ENCODE measurements around the gene SLC13A3. TPM values are rescaled to one million over a fixed set of nuclear protein-coding genes. Genes with fewer than 3 reads are reported as not detected.

Gene SLC13A3
- total RNA-seq, 3 donors from 2014 or later (not counting 1 experiment from before 2014, with no cell fraction given): 0.63 TPM; not detected in 1

DNA sequence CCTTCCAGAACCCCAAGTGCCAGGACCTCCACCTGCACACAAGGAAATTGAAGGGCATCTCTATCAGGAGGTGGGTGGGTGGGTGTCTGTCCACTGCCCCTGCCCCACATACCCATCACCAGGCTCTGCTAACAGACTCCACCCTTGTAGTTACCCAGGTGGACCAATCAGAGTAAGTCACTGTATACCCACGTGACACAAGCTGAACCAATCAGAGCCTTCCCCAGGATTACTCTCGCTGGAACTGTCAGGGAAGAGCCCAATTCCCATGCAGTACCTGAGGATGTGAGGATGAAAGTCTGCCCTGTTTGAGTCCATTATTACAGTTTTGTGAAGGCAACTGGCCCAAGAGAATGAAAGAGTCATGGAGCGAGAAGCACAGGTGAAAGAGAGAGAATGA, 105.0 kb downstream of the SLC13A3 start:
- Mint-ChIP-seq H3K4me3 (no peak overlapping the region), H3K36me3 (no peaks in the 10 kb centered on the region), H3K4me1 (peaks cover 12 to 14% of the 10 kb centered on the region in 2 donors), H3K27ac (no peak overlapping the region), H3K9me3 (no peaks in the 10 kb centered on the region), H3K27me3 (ENCODE audit: low read depth in 2 of 2) (no peaks in the 10 kb centered on the region)
- no peak overlapping the region for H3K4me3 ChIP-seq (ENCODE audit: low read length)
- no peak overlapping the region for H3K27ac ChIP-seq (ENCODE audit: low read length)
- no peak for DNase-seq
- H3K36me3 ChIP-seq (ENCODE audit: control insufficient read depth, insufficient read depth, low read length): no peaks in the 10 kb centered on the region
- TF ChIP-seq, protein P1, sequence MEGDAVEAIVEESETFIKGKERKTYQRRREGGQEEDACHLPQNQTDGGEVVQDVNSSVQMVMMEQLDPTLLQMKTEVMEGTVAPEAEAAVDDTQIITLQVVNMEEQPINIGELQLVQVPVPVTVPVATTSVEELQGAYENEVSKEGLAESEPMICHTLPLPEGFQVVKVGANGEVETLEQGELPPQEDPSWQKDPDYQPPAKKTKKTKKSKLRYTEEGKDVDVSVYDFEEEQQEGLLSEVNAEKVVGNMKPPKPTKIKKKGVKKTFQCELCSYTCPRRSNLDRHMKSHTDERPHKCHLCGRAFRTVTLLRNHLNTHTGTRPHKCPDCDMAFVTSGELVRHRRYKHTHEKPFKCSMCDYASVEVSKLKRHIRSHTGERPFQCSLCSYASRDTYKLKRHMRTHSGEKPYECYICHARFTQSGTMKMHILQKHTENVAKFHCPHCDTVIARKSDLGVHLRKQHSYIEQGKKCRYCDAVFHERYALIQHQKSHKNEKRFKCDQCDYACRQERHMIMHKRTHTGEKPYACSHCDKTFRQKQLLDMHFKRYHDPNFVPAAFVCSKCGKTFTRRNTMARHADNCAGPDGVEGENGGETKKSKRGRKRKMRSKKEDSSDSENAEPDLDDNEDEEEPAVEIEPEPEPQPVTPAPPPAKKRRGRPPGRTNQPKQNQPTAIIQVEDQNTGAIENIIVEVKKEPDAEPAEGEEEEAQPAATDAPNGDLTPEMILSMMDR (IDR thresholded peaks at IDR 0.05): no peak
- H3K27me3 ChIP-seq (ENCODE audit: control insufficient read depth, insufficient read depth, low read length): no peaks in the 10 kb centered on the region
- intact Hi-C loops (cut with micrococcal nuclease): no loop called here
- H3K9me3 ChIP-seq (ENCODE audit: control insufficient read depth, insufficient read depth, low read length): no peaks in the 10 kb centered on the region
- 87% methylated on average over 3 of the region's 3 CpGs for WGBS (ENCODE audit: insufficient coverage)
- no peak for ATAC-seq
- H3K4me1 ChIP-seq (ENCODE audit: control insufficient read depth, insufficient read depth, low read length): peaks cover 32% of the 10 kb centered on the region

DNA sequence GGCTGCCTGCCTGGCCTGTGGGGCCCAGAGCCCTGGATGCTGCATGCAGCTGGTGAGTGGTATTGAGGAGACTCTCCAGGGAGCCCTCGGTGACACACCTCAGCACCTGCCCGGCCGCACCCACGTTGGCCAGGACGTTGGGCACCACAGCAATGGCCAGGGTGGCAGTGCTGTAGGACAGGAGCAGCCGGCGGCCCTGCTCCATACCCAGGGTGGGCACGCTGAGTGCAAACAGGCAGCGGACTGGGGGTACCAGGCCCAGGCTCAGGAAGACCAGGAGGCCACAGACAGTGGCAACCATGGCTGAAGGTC, 105.5 kb downstream of the SLC13A3 start:
- Histone ChIP-seq H3K9me3 (ENCODE audit: control insufficient read depth, insufficient read depth, low read length) (no peaks in the 10 kb centered on the region), H3K4me1 (ENCODE audit: control insufficient read depth, insufficient read depth, low read length) (peaks cover 30% of the 10 kb centered on the region), H3K27ac (ENCODE audit: low read length) (no peak overlapping the region), H3K4me3 (ENCODE audit: low read length) (no peak overlapping the region), H3K27me3 (ENCODE audit: control insufficient read depth, insufficient read depth, low read length) (no peaks in the 10 kb centered on the region), H3K36me3 (ENCODE audit: control insufficient read depth, insufficient read depth, low read length) (no peaks in the 10 kb centered on the region)
- ATAC-seq (no peak), DNase-seq (no peak)
- Mint-ChIP-seq H3K27ac (no peak overlapping the region), H3K9me3 (no peaks in the 10 kb centered on the region), H3K4me3 (no peak overlapping the region), H3K36me3 (no peaks in the 10 kb centered on the region), H3K27me3 (ENCODE audit: low read depth in 2 of 2) (no peaks in the 10 kb centered on the region), H3K4me1 (peaks cover 12 to 14% of the 10 kb centered on the region in 2 donors)
- 94% methylated on average over 9 of the region's 9 CpGs for WGBS (ENCODE audit: insufficient coverage)
- intact Hi-C loops (cut with micrococcal nuclease): no loop called here
- TF ChIP-seq, protein P1 (IDR thresholded peaks at IDR 0.05): no peak

DNA sequence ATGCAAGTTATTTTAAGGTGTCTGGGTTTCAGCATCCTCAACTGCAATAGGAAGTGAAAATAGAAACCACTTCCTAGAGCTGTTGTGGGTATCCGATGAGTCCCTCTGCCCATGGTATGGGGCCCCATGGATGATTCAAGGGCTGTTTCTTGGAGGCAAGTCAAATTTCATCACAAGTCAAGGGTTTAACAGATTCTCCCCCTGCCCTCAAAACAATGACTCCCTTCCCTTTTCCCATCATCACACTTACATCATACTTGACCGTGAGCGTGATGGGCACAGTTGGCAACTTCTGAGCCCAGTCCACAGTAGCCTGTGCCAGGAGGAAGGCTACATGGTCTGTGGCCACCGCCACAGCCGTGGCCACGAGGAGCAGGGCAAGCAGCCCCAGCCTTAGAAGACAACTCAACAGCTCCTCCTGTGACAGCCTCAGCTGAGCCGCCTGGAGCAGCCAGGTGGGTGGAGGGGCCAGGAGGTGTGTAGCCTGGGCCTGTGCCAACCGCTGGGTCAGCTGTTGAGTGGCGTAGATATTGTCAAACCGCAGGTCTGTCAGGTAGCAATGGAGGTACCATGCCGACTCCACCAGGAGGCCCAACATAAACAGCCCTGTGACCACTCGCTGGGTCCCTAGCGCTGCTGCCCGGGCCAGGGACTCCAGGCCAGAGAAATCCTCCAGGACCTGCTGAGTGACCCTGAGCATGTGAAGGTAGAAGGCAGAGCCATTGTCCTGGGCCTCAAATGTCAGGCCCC, 106.0 kb downstream of the SLC13A3 start:
- Histone ChIP-seq H3K4me3 (ENCODE audit: low read length) (no peak overlapping the region), H3K9me3 (ENCODE audit: control insufficient read depth, insufficient read depth, low read length) (no peaks in the 10 kb centered on the region), H3K36me3 (ENCODE audit: control insufficient read depth, insufficient read depth, low read length) (no peaks in the 10 kb centered on the region), H3K27ac (ENCODE audit: low read length) (no peak overlapping the region), H3K4me1 (ENCODE audit: control insufficient read depth, insufficient read depth, low read length) (peaks cover 25% of the 10 kb centered on the region), H3K27me3 (ENCODE audit: control insufficient read depth, insufficient read depth, low read length) (no peaks in the 10 kb centered on the region)
- no peaks in the 10 kb centered on the region for H3K36me3 Mint-ChIP-seq
- 48% methylated on average over 14 of the region's 14 CpGs for WGBS (ENCODE audit: insufficient coverage)
- TF ChIP-seq, protein P1 (IDR thresholded peaks at IDR 0.05): no peak
- ATAC-seq (peak; percentile 67 to 80 (median 79)), DNase-seq (peak in 1 of 2 donors; percentile 32)
- peak overlapping the region in 1 of 2 donors; percentile 41 for H3K27ac Mint-ChIP-seq
- H3K4me3 Mint-ChIP-seq: peak overlapping the region; percentile 11
- no peaks in the 10 kb centered on the region for H3K9me3 Mint-ChIP-seq
- intact Hi-C loops (cut with micrococcal nuclease): no loop called here
- no peaks in the 10 kb centered on the region for H3K27me3 Mint-ChIP-seq (ENCODE audit: low read depth in 2 of 2)
- peaks cover 12 to 14% of the 10 kb centered on the region in 2 donors for H3K4me1 Mint-ChIP-seq

DNA sequence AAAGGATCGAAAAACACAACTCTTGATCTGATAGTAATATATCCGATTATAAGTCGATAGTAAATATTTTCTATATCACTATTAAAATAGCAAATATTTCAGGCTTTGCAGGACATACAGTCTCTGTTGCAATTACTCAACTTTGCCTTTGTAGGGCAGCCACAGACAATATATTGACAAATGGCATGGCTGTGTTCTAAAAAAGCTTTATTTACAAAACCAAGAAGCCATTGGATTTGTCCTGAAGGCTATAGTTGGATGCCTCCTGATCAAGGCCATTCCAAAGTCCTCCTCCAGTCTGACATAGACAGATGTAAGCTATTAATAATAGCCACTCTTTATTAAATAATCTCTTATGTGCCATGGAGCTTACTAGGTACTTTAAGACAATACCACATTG, 106.7 kb downstream of the SLC13A3 start:
- DNase-seq (no peak), ATAC-seq (no peak)
- TF ChIP-seq, protein P1 (IDR thresholded peaks at IDR 0.05): no peak
- Histone ChIP-seq H3K9me3 (ENCODE audit: control insufficient read depth, insufficient read depth, low read length) (no peaks in the 10 kb centered on the region), H3K4me3 (ENCODE audit: low read length) (no peak overlapping the region), H3K4me1 (ENCODE audit: control insufficient read depth, insufficient read depth, low read length) (peaks cover 25% of the 10 kb centered on the region), H3K36me3 (ENCODE audit: control insufficient read depth, insufficient read depth, low read length) (no peaks in the 10 kb centered on the region), H3K27me3 (ENCODE audit: control insufficient read depth, insufficient read depth, low read length) (no peaks in the 10 kb centered on the region), H3K27ac (ENCODE audit: low read length) (no peak overlapping the region)
- WGBS (ENCODE audit: insufficient coverage): no CpG with 5 or more reads among the region's 3 CpGs
- Mint-ChIP-seq H3K9me3 (no peaks in the 10 kb centered on the region), H3K27me3 (ENCODE audit: low read depth in 2 of 2) (no peaks in the 10 kb centered on the region), H3K4me1 (peaks cover 12 to 14% of the 10 kb centered on the region in 2 donors), H3K36me3 (no peaks in the 10 kb centered on the region), H3K27ac (no peak overlapping the region), H3K4me3 (no peak overlapping the region)
- intact Hi-C loops (cut with micrococcal nuclease): no loop called here

Data from natural killer cell (primary cell).